Chondrocyte (in vitro differentiated cells): ENCODE measurements around the gene GBX1. TPM values are rescaled to one million over a fixed set of nuclear protein-coding genes. Genes with fewer than 3 reads are reported as not detected.

ENCODE experiments used
- DNase-seq: peaks from one replicate; pipeline ENCODE4 v3.0.0; 2021; ENCODE audit warnings: mixed read lengths, low spot score
- H3K27ac Mint-ChIP-seq: one replicate; pipeline ENCODE4 v1.8.0; 2021; ENCODE audit warnings: mild to moderate bottlenecking, moderate library complexity, mixed read lengths; ENCODE audit not compliant: unreplicated experiment
- H3K27me3 Mint-ChIP-seq: 2 replicates; pipeline ENCODE4 v1.8.0; 2021; ENCODE audit warnings: low read depth, mixed read lengths
- H3K36me3 Mint-ChIP-seq: 2 replicates; pipeline ENCODE4 v1.8.0; 2021; ENCODE audit warnings: low read depth, mixed read lengths
- H3K4me1 Mint-ChIP-seq: 2 replicates; pipeline ENCODE4 v1.8.0; 2021; ENCODE audit warnings: low read depth, mild to moderate bottlenecking, mixed read lengths
- H3K4me3 Mint-ChIP-seq: one replicate; pipeline ENCODE4 v1.8.0; 2021; ENCODE audit warnings: mild to moderate bottlenecking, moderate library complexity, mixed read lengths; ENCODE audit not compliant: unreplicated experiment
- H3K9me3 Mint-ChIP-seq: 2 replicates; pipeline ENCODE4 v1.8.0; 2021; ENCODE audit warnings: low read depth, mixed read lengths
- CTCF ChIP-seq: fragments of 200-600 bp; sonication (generic); IDR thresholded peaks from 2 replicates; pipeline ENCODE4 v1.5.0; 2021; ENCODE audit warnings: antibody characterized with exemption, mild to moderate bottlenecking, moderate library complexity
- total RNA-seq: library from RNA; stranded (reverse); gene quantifications from 3 replicates; pipeline ENCODE4 v1.2.1, GENCODE V29; 2021

GBX1 gene
- total RNA-seq, 1 donor from 2014 or later: not detected

- TF ChIP-seq CTCF: no peak
- Mint-ChIP-seq H3K4me1 (no peaks in the 10 kb centered on the region), H3K27me3 (no peaks in the 10 kb centered on the region), H3K4me3 (no peak overlapping the region), H3K36me3 (peaks cover 35% of the 10 kb centered on the region), H3K9me3 (no peaks in the 10 kb centered on the region), H3K27ac (no peak overlapping the region)
- DNase-seq: peak; percentile 87
Measured at GRCh38 chr7:151138153-151138851, 29.2 kb downstream of the GBX1 start.

GRCh38 chr7:151137791-151138152 lies 29.7 kb downstream of the GBX1 start:
- no peaks in the 10 kb centered on the region for H3K27me3 Mint-ChIP-seq

GRCh38 chr7:151137076-151137675 lies 30.3 kb downstream of the GBX1 start:
- TF ChIP-seq CTCF: no peak
- peaks cover 31% of the 10 kb centered on the region for H3K36me3 Mint-ChIP-seq
- no peaks in the 10 kb centered on the region for H3K27me3 Mint-ChIP-seq
- no peaks in the 10 kb centered on the region for H3K9me3 Mint-ChIP-seq
- peak; percentile 84 for DNase-seq
- H3K4me3 Mint-ChIP-seq: no peak overlapping the region
- H3K27ac Mint-ChIP-seq: no peak overlapping the region
- H3K4me1 Mint-ChIP-seq: no peaks in the 10 kb centered on the region

More at GRCh38 chr7:151137791-151138152, 29.7 kb downstream of the GBX1 start:
- Mint-ChIP-seq H3K4me3 (no peak overlapping the region), H3K36me3 (peaks cover 32% of the 10 kb centered on the region), H3K4me1 (no peaks in the 10 kb centered on the region), H3K27ac (no peak overlapping the region), H3K9me3 (no peaks in the 10 kb centered on the region)
- no peak for TF ChIP-seq CTCF
- DNase-seq: peak; percentile 63

- Mint-ChIP-seq H3K4me1 (no peaks in the 10 kb centered on the region), H3K27me3 (no peaks in the 10 kb centered on the region), H3K9me3 (no peaks in the 10 kb centered on the region), H3K4me3 (no peak overlapping the region), H3K27ac (no peak overlapping the region), H3K36me3 (peaks cover 28% of the 10 kb centered on the region)
- peak; percentile 84 for DNase-seq
- TF ChIP-seq CTCF: no peak
Measured at GRCh38 chr7:151135866-151136843, 31.3 kb downstream of the GBX1 start.

DNA sequence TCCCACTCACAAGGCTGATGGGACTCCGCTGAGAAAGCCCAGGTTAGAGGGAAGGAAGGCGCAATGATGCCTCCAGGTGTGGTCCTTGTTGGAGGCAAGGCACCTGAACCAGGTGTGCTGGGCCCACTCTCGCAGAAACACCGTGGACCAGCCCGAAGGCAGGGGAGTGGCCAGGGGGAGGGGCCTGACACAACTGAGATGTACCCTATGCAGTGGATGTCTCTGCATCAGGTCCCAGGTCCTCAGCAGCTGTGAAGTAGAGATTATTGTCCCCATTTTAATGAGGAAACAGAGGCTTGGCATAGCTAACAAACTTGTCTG lies 32.0 kb downstream of the GBX1 start:
- H3K9me3 Mint-ChIP-seq: no peaks in the 10 kb centered on the region
- no peaks in the 10 kb centered on the region for H3K4me1 Mint-ChIP-seq
- H3K36me3 Mint-ChIP-seq: peaks cover 24% of the 10 kb centered on the region
- H3K27ac Mint-ChIP-seq: no peak overlapping the region
- TF ChIP-seq CTCF: no peak
- DNase-seq: peak; percentile 37
- H3K27me3 Mint-ChIP-seq: no peaks in the 10 kb centered on the region
- no peak overlapping the region for H3K4me3 Mint-ChIP-seq
